C4-2B (cell line): ENCODE data around the gene TOMM34.

ENCODE experiments used
- ZFX ChIP-seq: fragments of 450-650 bp; IDR thresholded peaks from 2 replicates; pipeline ENCODE4 v1.6.1; 2017
- TF ChIP-seq, protein P1 (sequence below): fragments of 450-650 bp; conservative IDR thresholded peaks from 2 replicates; pipeline ENCODE4 v1.5.1; 2017; ENCODE audit warnings: mild to moderate bottlenecking

DNA sequence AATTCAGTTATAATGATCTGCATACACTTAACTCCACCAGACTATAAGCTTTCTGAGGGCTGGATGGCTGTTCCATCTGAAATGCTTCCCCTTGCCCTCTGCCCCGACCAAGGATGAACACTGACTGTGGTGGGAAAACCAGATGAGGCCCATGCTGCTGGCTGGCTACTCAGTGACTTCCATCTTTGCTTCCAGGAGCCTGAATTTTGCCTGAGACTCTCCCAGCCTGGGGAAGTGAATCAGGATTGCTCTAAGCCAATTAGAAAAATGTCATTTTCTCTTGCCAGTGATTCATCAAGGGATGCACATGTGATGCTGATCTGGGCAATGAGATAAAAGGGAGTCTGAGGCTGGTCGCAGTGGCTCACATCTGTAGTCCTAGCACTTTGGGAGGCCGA is 1.7 kb upstream of the TOMM34 start:
- TF ChIP-seq, protein P1, sequence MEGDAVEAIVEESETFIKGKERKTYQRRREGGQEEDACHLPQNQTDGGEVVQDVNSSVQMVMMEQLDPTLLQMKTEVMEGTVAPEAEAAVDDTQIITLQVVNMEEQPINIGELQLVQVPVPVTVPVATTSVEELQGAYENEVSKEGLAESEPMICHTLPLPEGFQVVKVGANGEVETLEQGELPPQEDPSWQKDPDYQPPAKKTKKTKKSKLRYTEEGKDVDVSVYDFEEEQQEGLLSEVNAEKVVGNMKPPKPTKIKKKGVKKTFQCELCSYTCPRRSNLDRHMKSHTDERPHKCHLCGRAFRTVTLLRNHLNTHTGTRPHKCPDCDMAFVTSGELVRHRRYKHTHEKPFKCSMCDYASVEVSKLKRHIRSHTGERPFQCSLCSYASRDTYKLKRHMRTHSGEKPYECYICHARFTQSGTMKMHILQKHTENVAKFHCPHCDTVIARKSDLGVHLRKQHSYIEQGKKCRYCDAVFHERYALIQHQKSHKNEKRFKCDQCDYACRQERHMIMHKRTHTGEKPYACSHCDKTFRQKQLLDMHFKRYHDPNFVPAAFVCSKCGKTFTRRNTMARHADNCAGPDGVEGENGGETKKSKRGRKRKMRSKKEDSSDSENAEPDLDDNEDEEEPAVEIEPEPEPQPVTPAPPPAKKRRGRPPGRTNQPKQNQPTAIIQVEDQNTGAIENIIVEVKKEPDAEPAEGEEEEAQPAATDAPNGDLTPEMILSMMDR: no peak
- TF ChIP-seq ZFX: no peak
